ENCODE results near the gene KIF26B. TPM values are rescaled to one million over a fixed set of nuclear protein-coding genes. Genes with fewer than 3 reads are reported as not detected.
"Not testable (repeated sequence)": the region's sequence is repeated elsewhere in the genome, so short reads cannot be mapped to it uniquely, and the experiment has no call there.

The KIF26B gene
- total RNA-seq, 1 donor: 0.54 TPM

GRCh38 chr1:245704341-245704740, 549.6 kb downstream of the KIF26B start:
- no peak for DNase-seq (ENCODE audit: low read depth in 2 of 3, low spot score in 2 of 3)

GRCh38 chr1:245704765-245705164, 550.0 kb downstream of the KIF26B start:
- DNase-seq (ENCODE audit: low read depth in 2 of 3, low spot score in 2 of 3): no peak

- no peak for DNase-seq (ENCODE audit: low read depth in 2 of 3, low spot score in 2 of 3)
Measured at GRCh38 chr1:245707941-245708340, 553.2 kb downstream of the KIF26B start.

GRCh38 chr1:245710961-245711903, 556.4 kb downstream of the KIF26B start:
- DNase-seq (ENCODE audit: low read depth in 2 of 3, low spot score in 2 of 3): no peak

GRCh38 chr1:245714027-245714426, 559.2 kb downstream of the KIF26B start:
- DNase-seq (ENCODE audit: low read depth in 2 of 3, low spot score in 2 of 3): not testable (repeated sequence)

GRCh38 chr1:245715291-245715701, 560.5 kb downstream of the KIF26B start:
- DNase-seq (ENCODE audit: low read depth in 2 of 3, low spot score in 2 of 3): no peak

- no peak for DNase-seq (ENCODE audit: low read depth in 2 of 3, low spot score in 2 of 3)
Measured at GRCh38 chr1:245715970-245716369, 561.2 kb downstream of the KIF26B start.

GRCh38 chr1:245716561-245716960, 561.8 kb downstream of the KIF26B start:
- no peak for DNase-seq (ENCODE audit: low read depth in 2 of 3, low spot score in 2 of 3)

GRCh38 chr1:245717611-245718010, 562.8 kb downstream of the KIF26B start:
- DNase-seq (ENCODE audit: low read depth in 2 of 3, low spot score in 2 of 3): no peak

- DNase-seq (ENCODE audit: low read depth in 2 of 3, low spot score in 2 of 3): no peak
Measured at GRCh38 chr1:245718123-245718522, 563.3 kb downstream of the KIF26B start.

- DNase-seq (ENCODE audit: low read depth in 2 of 3, low spot score in 2 of 3): no peak
Measured at GRCh38 chr1:245718951-245719350, 564.2 kb downstream of the KIF26B start.

- no peak for DNase-seq (ENCODE audit: low read depth in 2 of 3, low spot score in 2 of 3)
Measured at GRCh38 chr1:245721488-245721887, 566.7 kb downstream of the KIF26B start.

GRCh38 chr1:245728035-245728434, 573.2 kb downstream of the KIF26B start:
- not testable (repeated sequence) for DNase-seq (ENCODE audit: low read depth in 2 of 3, low spot score in 2 of 3)

- DNase-seq (ENCODE audit: low read depth in 2 of 3, low spot score in 2 of 3): no peak
Measured at GRCh38 chr1:245730801-245731200, 576.0 kb downstream of the KIF26B start.

GRCh38 chr1:245740336-245740735, 585.6 kb downstream of the KIF26B start:
- DNase-seq (ENCODE audit: low read depth in 2 of 3, low spot score in 2 of 3): not testable (repeated sequence)

GRCh38 chr1:245742896-245743295, 588.1 kb downstream of the KIF26B start:
- no peak for DNase-seq (ENCODE audit: low read depth in 2 of 3, low spot score in 2 of 3)

GRCh38 chr1:245748240-245748639, 593.5 kb downstream of the KIF26B start:
- DNase-seq (ENCODE audit: low read depth in 2 of 3, low spot score in 2 of 3): no peak

GRCh38 chr1:245748646-245749045, 593.9 kb downstream of the KIF26B start:
- no peak for DNase-seq (ENCODE audit: low read depth in 2 of 3, low spot score in 2 of 3)

GRCh38 chr1:245749053-245749452, 594.3 kb downstream of the KIF26B start:
- no peak for DNase-seq (ENCODE audit: low read depth in 2 of 3, low spot score in 2 of 3)

- no peak for DNase-seq (ENCODE audit: low read depth in 2 of 3, low spot score in 2 of 3)
Measured at GRCh38 chr1:245750261-245750660, 595.5 kb downstream of the KIF26B start.

- DNase-seq (ENCODE audit: low read depth in 2 of 3, low spot score in 2 of 3): no peak
Measured at GRCh38 chr1:245751116-245751515, 596.3 kb downstream of the KIF26B start.

- DNase-seq (ENCODE audit: low read depth in 2 of 3, low spot score in 2 of 3): no peak
Measured at GRCh38 chr1:245751726-245752470, 597.1 kb downstream of the KIF26B start.

Data from hematopoietic multipotent progenitor cell (in vitro differentiated cells).